SK-N-SH (cell line): ENCODE results near the gene STARD8.

ENCODE experiments used
- CHD2 ChIP-seq: fragments of 150-350 bp; IDR thresholded peaks from 2 replicates; pipeline ENCODE4 v1.6.1; 2018; ENCODE audit warnings: low read length; ENCODE audit not compliant: partially characterized antibody
- EZH2phosphoT487 ChIP-seq: fragments of 200-600 bp; sonication (generic); IDR thresholded peaks from 2 replicates; pipeline ENCODE4 v1.6.1; 2017; ENCODE audit warnings: low read depth, mixed run types, mild to moderate bottlenecking, antibody characterized with exemption, moderate library complexity, borderline replicate concordance
- GABPA ChIP-seq: IDR thresholded peaks from 2 replicates; pipeline ENCODE4 v1.4.0; 2012; ENCODE audit warnings: low read depth, mild to moderate bottlenecking
- NRF1 ChIP-seq: IDR thresholded peaks from 2 replicates; pipeline ENCODE4 v1.6.1; 2012; ENCODE audit warnings: low read depth, mild to moderate bottlenecking, low read length
- POLR2AphosphoS5 ChIP-seq: IDR thresholded peaks from 2 replicates; pipeline ENCODE4 v1.6.1; 2012; ENCODE audit warnings: low read depth, low read length
- RAD21 ChIP-seq: IDR thresholded peaks from 2 replicates; pipeline ENCODE4 v1.6.1; 2012; ENCODE audit warnings: mild to moderate bottlenecking, low read length
- RFX5 ChIP-seq: IDR thresholded peaks from 2 replicates; pipeline ENCODE4 v1.6.1; 2012; ENCODE audit warnings: mild to moderate bottlenecking, improper control_type of control experiment, low read length
- YY1 ChIP-seq: IDR thresholded peaks from 2 replicates; pipeline ENCODE4 v1.4.0; 2012; ENCODE audit warnings: low read depth, mild to moderate bottlenecking
- TF ChIP-seq, protein P1 (sequence below): fragments of 200-600 bp; sonication (generic); IDR thresholded peaks from 2 replicates; pipeline ENCODE4 v1.6.1; 2017; ENCODE audit warnings: antibody characterized with exemption, mild to moderate bottlenecking, moderate library complexity
- TF ChIP-seq, protein P2 (sequence below): IDR thresholded peaks from 2 replicates; pipeline ENCODE4 v1.4.0; 2012; ENCODE audit warnings: low read depth, borderline replicate concordance

DNA sequence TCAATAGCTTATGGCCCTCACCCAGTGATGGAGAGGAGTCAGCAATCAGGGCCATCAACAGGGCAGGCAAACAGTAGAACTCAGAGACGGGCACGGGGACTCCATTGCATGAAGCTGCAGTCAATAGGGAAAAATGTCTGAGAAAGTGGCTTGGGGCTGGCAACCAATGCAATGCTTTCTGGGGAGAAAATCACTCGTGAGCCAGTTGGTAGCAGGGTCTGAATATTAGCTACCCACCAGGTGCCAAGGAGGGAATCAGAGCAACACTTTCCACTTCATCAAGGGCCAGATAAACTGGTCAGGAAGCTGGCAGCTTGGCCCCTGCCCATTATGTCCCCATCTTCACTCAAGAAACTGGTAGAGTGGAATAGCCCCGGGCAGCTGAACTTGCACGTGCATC is 80.7 kb downstream of the STARD8 start:
- TF ChIP-seq YY1 (no peak), RFX5 (no peak), CHD2 (no peak), RAD21 (no peak), NRF1 (no peak), GABPA (no peak), POLR2AphosphoS5 (no peak), EZH2phosphoT487 (no peak)
- TF ChIP-seq, protein P1, sequence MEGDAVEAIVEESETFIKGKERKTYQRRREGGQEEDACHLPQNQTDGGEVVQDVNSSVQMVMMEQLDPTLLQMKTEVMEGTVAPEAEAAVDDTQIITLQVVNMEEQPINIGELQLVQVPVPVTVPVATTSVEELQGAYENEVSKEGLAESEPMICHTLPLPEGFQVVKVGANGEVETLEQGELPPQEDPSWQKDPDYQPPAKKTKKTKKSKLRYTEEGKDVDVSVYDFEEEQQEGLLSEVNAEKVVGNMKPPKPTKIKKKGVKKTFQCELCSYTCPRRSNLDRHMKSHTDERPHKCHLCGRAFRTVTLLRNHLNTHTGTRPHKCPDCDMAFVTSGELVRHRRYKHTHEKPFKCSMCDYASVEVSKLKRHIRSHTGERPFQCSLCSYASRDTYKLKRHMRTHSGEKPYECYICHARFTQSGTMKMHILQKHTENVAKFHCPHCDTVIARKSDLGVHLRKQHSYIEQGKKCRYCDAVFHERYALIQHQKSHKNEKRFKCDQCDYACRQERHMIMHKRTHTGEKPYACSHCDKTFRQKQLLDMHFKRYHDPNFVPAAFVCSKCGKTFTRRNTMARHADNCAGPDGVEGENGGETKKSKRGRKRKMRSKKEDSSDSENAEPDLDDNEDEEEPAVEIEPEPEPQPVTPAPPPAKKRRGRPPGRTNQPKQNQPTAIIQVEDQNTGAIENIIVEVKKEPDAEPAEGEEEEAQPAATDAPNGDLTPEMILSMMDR: no peak
- TF ChIP-seq, protein P2, sequence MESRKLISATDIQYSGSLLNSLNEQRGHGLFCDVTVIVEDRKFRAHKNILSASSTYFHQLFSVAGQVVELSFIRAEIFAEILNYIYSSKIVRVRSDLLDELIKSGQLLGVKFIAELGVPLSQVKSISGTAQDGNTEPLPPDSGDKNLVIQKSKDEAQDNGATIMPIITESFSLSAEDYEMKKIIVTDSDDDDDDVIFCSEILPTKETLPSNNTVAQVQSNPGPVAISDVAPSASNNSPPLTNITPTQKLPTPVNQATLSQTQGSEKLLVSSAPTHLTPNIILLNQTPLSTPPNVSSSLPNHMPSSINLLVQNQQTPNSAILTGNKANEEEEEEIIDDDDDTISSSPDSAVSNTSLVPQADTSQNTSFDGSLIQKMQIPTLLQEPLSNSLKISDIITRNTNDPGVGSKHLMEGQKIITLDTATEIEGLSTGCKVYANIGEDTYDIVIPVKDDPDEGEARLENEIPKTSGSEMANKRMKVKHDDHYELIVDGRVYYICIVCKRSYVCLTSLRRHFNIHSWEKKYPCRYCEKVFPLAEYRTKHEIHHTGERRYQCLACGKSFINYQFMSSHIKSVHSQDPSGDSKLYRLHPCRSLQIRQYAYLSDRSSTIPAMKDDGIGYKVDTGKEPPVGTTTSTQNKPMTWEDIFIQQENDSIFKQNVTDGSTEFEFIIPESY: no peak
